Left cardiac atrium (tissue), 4 donors: ENCODE measurements around the gene HDLBP. TPM values are rescaled to one million over a fixed set of nuclear protein-coding genes. Genes with fewer than 3 reads are reported as not detected.

Experiments
- ATAC-seq, 2 donors: fragments of 200-7000 bp; cut with Tn5 transposase; one replicate each; pipeline ENCODE4 v1.9.1; 2020; ENCODE audit warnings: mild to moderate bottlenecking in 2 of 2, moderate library complexity in 2 of 2
- DNase-seq: peaks from one replicate; pipeline ENCODE4 v3.0.0-alpha.2; 2020
- intact Hi-C, 2 donors: fragments of 100-400 bp; cut with DNase I; formaldehyde crosslinking; loops; one replicate each; pipeline versions ENCODE4 v1.14.1 to v1.15.1; 2022 to 2023
- long read RNA-seq: library from polyadenylated mRNA; unstranded; transcript quantifications from one replicate; pipeline ENCODE4 v2.0.0, GENCODE V29; 2021
- total RNA-seq, 2 donors: library from RNA; stranded (reverse); fragmentation: NEBNext Ultra II Directional; extraction: Animal tissue kit (Norgen Biotek cat#: 25700); gene quantifications; one replicate each; pipeline ENCODE4 v1.2.1, GENCODE V29; 2021
- donor health status: DM: no; HTN: yes; CAD: no.
- donor health status: DM: no; HTN: yes; CAD: no; lungs with severe emphysema.
- donor health status: DM: yes; HTN: yes; CAD: no.
- donor health status: Dilated cardiomyopathy.

Gene HDLBP, protein sequence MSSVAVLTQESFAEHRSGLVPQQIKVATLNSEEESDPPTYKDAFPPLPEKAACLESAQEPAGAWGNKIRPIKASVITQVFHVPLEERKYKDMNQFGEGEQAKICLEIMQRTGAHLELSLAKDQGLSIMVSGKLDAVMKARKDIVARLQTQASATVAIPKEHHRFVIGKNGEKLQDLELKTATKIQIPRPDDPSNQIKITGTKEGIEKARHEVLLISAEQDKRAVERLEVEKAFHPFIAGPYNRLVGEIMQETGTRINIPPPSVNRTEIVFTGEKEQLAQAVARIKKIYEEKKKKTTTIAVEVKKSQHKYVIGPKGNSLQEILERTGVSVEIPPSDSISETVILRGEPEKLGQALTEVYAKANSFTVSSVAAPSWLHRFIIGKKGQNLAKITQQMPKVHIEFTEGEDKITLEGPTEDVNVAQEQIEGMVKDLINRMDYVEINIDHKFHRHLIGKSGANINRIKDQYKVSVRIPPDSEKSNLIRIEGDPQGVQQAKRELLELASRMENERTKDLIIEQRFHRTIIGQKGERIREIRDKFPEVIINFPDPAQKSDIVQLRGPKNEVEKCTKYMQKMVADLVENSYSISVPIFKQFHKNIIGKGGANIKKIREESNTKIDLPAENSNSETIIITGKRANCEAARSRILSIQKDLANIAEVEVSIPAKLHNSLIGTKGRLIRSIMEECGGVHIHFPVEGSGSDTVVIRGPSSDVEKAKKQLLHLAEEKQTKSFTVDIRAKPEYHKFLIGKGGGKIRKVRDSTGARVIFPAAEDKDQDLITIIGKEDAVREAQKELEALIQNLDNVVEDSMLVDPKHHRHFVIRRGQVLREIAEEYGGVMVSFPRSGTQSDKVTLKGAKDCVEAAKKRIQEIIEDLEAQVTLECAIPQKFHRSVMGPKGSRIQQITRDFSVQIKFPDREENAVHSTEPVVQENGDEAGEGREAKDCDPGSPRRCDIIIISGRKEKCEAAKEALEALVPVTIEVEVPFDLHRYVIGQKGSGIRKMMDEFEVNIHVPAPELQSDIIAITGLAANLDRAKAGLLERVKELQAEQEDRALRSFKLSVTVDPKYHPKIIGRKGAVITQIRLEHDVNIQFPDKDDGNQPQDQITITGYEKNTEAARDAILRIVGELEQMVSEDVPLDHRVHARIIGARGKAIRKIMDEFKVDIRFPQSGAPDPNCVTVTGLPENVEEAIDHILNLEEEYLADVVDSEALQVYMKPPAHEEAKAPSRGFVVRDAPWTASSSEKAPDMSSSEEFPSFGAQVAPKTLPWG (N-terminal part only)
- total RNA-seq = 100 to 1,000 TPM; 357 to 358 TPM
- long read RNA-seq, full-length matches to known transcripts = 387 of 543 reads
- long read RNA-seq, partial matches to known transcripts = 110 of 543 reads
- long read RNA-seq, other reads (novel, unspliced or antisense) = 46 of 543 reads

DNA sequence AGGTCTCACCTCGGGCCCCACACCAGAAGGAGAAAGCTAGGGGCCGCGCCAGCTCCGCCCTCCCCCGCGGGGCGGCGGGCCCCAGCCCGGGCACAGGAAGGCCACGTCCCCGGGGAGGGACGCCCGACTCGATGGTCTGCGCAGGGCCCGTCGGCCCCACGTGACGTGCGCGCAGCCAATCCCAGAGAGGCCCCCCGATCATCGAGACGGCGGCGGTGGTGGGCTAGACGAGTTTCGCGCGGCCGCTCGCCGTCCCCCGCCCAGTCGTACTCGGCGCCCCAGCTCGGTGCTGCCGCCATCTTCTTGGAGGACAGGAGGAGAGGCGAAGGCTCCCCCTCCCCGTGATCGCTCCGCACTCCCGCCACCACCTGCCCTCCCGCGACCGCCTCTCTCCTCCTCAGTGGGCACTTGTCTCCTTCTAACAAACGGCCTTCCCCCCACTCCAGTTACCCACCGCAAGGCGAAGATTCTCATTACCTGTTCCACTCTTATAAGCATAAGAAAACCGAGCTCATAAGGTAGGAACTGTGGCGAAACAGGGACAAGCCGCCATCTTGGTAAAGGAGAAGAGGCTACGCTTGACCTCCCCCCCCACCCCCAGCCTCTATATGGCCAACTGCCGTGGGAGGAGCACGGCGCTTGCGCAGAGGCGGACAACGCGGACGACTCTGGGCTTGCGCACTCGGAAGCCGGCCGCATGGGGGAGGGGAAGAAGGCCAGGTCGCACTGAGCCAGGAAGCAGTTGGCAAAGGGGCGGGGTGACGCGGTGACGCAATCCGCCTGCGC is at the start of gene HDLBP:
Gene HDLBP, minus strand, starts transcription at position 580 of the 786 bp plus-strand sequence. CDS start 48,803 bp downstream, outside the sequence.
- intact Hi-C loops = no loop called here
- DNase-seq (peak; percentile 100), ATAC-seq (peak; percentile 90 to 95)

DNA sequence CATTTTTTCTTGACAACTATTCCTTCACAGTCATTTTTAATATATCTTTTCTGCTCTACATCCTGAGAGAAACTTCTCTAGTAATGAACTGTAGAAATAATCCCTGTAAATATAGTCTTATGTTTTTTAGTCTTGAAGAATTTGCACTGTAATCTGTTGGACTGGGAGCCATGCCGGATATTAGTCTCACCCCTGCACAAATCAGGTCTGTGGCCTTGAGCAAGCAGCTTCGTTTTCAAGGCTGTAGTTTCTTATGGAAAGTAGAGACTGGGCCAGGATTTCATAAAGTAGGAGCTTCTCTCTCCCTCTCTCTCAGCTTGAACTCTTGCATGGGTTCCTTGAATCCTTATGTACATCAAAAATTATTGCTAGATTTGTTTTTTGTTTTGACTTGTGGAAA is 49.3 kb upstream of the HDLBP start:
- DNase-seq (no peak), ATAC-seq (no peak)
- intact Hi-C loops = no loop called here

DNA sequence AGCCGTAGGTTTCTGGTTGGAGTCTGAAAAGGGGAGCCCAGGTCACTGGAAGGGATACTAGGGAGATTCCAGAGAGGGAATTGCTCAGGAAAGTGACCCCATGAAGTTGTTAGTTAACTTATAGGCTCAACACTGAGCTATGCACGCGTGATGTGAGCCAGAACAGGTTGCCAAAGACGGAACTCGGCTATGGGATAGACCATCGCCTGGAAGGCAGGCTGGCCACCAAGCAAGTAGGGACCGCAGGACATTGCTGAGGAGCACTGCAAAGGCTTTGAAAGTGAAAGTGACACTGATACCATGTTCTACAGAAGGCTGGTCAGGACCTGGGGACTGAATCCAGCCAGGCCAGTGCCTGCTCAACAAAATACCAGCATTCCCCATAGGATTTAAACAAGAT is 48.0 kb upstream of the HDLBP start:
- intact Hi-C loops = no loop called here
- peak in 1 of 2 donors; percentile 57 for ATAC-seq
- no peak for DNase-seq

DNA sequence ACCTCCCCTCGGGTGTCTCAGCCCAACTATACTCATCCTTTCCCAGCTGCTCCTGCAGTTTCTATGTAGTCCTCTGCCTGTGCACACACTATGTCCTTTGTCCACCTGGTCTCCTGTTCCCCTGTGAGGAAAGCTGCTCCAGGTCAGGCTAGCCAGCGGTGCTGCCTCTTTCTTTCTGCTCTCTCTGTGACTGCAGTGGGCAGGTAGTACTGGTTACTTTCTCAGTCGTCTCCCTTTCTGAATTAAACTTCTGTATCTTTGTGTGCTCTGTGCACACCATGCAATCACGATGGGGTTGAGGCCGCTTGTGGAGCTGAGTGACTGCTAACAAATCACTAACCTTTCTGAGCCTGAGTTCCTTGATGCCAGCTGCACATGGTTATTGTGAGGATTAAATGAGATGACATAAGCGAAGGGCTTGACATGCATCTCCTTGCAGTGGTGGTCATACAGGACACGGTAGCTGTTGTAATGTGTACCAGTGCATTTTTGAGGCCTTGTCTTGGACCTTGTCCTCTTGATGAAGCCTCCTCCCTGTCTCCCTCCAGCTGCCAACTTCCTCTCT is 44.1 kb upstream of the HDLBP start:
- ATAC-seq (no peak), DNase-seq (no peak)
- intact Hi-C loops = no loop called here

DNA sequence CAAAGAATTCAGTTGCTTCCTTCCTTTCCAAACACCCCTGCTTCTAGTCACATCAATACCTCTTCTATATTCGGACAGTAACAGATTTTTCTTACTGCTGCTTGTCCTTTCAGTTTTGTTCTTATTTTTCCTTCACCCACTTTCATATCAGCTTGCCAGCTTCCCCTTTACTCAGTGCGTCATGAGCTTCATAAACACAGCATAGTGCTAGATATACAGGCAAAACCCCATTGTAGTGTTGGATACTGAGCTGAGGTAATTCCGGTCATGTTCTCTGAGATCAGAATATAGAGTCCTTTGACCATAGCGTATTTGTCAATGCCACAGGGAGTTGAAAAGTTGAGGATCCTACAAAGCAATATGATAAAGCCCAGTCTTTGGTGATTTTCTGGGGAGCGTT is 43.0 kb upstream of the HDLBP start:
- intact Hi-C loops = no loop called here
- DNase-seq (no peak), ATAC-seq (no peak)

DNA sequence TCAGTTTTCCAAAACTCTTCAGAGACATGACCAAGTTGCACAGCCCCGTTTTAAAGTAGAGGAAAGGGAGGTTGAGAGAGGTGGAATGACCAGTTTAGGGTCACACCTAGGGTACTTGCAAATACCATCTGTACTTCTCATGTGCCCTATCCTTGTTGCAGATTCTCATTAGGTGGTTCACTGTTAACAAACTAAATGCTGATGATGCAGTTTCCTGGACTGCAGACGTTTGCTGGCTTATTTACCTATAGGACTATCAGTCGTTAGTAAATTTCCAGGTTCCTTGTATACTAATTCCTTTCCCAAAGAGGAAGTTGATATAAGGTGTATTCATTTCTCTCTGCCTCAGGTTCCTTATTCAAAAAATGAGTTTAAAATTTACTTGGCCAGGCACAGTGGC is 42.1 kb upstream of the HDLBP start:
- intact Hi-C loops = no loop called here
- no peak for ATAC-seq
- DNase-seq = no peak

DNA sequence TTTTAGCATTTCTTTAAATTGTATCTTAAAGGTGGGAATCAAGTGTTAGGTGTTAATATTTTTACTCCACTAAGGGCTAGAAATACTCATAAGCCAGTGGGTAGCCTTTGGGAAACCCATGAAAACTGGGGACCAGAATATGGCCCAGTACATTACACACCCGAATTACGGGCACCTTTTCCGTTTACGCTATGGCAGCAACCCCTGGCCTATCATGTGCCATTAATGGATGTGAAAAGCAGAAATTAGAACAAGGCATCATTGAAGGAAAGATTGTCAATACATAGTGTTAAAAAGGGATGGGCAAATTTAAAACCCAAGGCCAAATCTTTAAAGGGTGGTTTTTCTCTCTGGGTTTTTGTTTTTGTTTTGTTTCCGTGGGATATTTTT is 41.4 kb upstream of the HDLBP start:
- ATAC-seq = no peak
- no peak for DNase-seq
- intact Hi-C loops = no loop called here

DNA sequence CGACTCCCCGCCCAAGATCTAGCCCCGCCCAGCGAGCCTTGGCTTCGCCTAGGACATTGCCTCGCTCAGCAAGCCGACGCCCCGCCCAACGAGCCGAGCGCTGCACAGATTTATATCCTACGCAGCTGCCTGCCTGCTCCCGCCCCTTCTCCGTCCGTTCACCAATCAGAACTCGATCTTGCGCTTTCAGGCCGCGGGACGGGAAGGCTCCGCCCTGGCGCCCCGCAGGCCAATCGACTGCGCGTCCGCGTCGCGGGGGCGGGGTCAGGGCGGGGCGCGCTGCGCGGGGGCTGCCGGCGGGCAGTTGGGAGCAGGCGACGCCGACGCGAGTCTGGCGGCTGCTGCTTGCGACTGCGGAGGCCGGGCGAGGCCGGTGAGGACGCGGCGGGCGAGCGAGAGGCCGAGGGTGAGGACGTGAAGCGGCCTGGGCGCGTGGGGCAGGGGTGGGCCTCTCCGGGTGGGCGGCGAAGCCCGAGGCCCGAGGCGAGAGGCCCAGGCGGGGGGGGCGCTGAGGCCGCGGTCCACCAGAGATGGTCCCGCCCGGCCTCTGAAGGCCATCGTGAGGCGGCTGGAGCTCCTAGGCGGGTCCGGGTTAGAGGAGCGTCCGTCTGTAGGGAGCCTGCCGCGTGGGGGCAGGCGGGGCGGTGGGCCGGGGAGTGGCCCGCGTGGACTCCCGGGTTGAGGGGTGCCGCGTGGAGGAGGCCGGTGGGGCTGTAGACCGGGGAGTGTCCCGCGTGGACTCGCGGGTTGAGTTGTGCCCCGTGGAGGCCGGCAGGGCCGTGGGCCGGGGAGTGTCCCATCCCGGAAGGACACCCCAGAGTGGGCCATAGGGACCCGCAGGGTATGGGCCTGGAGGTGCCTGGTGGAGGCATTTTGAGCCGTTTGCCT is 40.8 kb upstream of the HDLBP start, which contains the start of gene FARP2:
Gene FARP2, plus strand, starts transcription at position 303 of the 888 bp plus-strand sequence. CDS start 16,823 bp downstream, outside the sequence.
- intact Hi-C loops = no loop called here
- DNase-seq (peak; percentile 99), ATAC-seq (peak; percentile 93 to 96)

DNA sequence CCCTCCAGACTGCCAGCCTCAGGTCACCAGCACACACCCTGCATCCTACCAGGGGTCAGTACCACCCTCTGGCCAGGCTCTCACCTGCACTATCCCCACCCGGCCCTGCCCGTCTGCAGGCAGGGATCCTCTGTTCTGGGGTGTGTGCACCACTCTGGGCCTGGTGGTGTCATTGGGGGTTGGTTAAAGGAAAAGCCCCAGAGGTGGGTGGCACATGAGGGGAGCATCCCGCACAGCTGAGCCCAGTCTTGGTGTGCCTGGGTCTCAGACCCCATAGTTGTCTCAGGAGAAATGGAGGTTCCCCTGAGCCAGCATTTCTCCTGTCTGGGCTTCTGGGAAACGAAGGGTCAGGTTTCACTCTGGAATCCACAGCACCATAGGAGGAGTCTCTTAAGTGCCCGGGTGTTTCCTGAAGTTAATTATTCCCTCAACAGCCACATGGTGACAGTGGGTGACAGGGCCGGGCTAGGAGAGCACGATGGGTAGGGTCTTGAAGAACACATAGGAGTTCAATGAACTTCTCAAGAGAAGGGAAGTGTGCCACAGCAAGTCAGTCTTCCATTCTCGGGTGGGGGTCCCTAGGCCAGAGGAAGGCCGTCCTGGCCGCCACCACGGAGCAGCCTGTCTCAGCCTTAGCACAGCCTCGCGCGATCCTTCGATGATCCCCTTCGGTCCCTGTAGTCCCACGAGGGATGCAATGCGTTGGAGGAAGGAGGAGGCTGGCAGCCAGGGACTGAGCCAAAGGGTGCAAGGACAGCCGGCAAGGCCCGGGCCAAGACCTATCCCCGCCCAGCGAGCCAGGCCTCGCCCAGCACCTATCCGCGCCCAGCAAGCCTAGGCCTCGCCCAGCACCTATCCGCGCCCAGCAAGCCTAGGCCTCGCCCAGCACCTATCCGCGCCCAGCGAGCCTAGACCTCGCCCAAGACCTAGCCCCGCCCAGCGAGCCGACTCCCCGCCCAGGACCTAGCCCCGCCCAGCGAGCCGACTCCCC is 39.5 kb upstream of the HDLBP start:
- intact Hi-C loops = no loop called here
- ATAC-seq (peak; percentile 23 to 63), DNase-seq (peak; percentile 85)

DNA sequence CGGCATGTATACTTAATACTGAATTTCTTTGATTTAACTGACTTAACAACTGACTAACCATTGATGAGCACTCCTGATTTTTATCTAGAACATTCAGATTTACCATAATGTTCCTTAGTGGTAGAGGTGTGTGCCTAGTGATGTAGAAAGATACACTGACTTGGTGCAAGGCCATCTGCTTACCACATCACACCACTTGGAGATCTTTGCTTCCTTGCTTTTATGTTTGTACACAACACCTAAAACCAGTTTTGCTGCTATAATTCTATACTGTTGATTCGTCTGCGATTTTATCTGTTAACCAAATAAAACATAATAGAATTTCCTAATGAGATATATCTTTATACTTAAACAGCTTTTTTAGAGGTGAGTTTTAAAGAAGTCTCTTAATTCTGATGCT is 36.8 kb upstream of the HDLBP start:
- DNase-seq = no peak
- intact Hi-C loops = no loop called here
- no peak for ATAC-seq

DNA sequence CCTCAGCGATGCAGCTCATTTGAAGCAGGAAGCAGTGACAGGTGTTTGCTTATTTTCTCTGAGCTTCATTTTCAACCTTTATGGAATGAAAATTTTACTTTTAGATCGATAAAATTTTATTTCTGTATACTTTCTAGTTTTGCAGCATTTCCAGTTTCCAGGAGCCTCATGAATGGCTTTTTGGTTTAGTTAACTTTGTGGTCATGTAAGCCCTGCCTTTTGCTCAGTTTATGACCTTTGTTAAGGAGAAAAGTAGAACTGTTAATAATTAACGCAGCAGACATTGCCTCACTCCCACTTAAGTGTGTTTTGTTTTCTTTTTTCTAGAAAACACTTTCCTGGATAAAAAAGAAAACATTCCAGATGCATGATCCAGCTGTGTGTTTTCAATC is 36.2 kb upstream of the HDLBP start:
- ATAC-seq = no peak
- no peak for DNase-seq
- intact Hi-C loops = no loop called here

DNA sequence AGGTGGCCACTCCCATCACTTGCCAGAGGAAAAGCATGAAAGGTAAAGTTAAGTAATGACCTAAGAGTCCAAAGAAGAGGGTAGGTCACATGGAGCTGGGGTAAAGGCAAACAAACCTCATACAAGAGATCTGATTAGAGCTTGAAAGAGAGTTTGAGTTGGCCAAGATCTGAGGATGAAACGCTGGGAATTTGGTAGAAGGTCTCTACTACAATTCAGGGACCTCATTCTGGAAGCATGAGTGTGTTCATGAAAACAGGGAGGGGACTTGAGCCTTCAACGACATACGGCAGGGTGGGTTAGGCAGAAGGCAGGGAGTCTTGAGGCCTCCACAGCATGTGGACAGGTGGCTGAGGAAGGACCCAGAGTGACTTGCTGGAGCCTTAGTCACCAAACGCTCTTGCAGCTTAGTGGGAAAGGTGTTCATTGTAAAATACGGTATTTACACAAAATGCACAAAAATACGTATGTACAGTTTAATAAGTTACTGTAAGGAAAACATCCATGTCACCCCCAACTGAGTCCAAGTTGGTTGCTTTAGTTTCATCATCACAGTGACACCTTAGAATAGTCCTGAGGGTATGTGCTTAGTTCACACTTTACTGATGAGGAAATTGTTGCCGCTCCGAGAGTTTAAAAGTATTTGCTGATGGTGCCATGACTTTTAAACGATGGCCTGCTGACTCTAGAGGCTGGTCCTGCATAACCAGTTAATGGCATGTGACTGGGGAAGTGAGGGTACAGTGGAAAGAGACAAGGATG is 35.6 kb upstream of the HDLBP start:
- intact Hi-C loops = no loop called here
- ATAC-seq (no peak), DNase-seq (no peak)

DNA sequence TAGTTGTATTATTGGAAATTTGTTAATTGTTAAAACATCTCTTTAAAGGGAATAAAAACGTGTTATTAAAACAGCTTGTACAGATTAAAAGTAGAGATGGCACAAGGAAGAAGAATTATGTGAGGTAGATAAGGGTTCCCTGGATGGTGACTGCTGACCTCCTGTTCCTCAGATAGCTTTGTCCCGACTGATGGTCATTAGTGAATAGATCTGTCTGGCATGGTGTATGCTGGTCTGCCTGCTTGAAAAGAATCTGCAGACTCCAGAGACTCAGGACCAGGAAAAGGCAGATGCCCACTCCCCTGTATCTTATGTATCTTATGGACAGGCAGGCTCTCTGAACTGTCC is 35.0 kb upstream of the HDLBP start:
- ATAC-seq (no peak), DNase-seq (no peak)
- intact Hi-C loops = no loop called here

DNA sequence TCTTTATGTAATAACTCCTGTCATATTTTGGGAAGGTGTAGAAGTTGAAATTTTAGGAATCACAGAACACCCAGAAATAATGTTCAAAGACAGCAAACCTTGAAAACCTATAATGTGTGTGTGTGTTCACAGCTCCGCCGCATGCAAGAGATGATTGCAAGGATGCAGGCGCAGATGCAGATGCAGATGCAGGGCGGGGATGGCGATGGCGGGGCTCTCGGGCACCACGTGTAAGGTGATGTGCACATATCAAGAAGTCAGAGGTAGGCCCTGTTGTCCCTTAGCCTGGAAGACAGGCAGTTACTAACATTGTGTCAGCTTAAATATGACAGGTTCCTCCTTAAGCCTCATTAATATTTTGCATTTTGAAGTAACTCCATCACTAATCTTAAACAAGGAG is 34.5 kb upstream of the HDLBP start:
- ATAC-seq = no peak
- DNase-seq = no peak
- intact Hi-C loops = no loop called here

DNA sequence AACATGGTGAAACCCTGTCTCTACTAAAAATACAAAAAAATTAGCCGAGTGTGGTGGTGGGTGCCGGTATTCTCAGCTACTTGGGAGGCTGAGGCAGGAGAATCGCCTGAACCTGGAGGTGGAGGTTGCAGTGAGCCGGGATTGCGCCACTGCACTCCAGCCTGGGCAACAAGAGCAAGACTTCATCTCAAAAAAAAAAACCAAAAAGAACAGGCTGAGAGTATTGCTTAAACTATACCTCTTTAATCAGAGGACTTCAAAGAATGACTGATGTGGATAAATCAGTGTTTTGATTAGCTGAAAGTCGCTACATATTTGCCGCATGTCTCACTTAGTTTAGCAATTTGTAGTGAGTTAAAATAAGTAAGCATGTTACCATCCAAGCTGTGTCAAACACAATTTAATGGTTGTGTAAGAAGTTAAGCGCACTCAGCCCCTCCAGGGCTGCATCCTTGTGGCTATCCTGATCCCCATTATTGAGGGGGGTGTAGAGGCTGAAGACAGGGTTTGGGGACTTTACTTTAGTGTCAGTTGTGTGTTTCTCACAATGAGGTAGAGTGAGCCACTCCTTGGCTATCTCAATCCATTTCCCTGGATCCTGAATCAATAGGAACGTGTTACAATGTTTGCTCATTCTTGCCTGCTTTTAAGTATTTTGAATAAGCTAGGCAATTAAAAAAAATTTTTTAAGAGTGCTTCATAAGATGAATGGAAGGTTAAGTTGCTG is 29.6 kb upstream of the HDLBP start:
- DNase-seq (no peak), ATAC-seq (no peak)
- intact Hi-C loops = no loop called here
